Measurements from ENCODE around the gene TNS4. TPM values are rescaled to one million over a fixed set of nuclear protein-coding genes. Genes with fewer than 3 reads are reported as not detected.

Gene TNS4
- total RNA-seq, 1 donor from 2014 or later: not detected

- Histone ChIP-seq H3K36me3 (no peaks in the 10 kb centered on the region), H3K4me3 (no peak overlapping the region), H3K4me1 (peaks cover 7% of the 10 kb centered on the region), H3K9me3 (replicated peaks) (peaks cover 11% of the 10 kb centered on the region), H3K27me3 (ENCODE audit: low read depth) (peaks cover 12% of the 10 kb centered on the region), H3K27ac (replicated peaks) (no peak overlapping the region)
- no peak for DNase-seq
- intact Hi-C loops (cut with micrococcal nuclease): no loop called here
- TF ChIP-seq CTCF (IDR thresholded peaks at IDR 0.05; ENCODE audit: borderline replicate concordance): no peak
Measured at GRCh38 chr17:40524243-40524965, 23.0 kb upstream of the TNS4 start.

GRCh38 chr17:40522961-40523310, 21.5 kb upstream of the TNS4 start:
- intact Hi-C loops (cut with micrococcal nuclease): no loop called here
- Histone ChIP-seq H3K4me3 (no peak overlapping the region), H3K27ac (replicated peaks) (no peak overlapping the region), H3K9me3 (replicated peaks) (peaks cover 11% of the 10 kb centered on the region), H3K27me3 (ENCODE audit: low read depth) (peaks cover 12% of the 10 kb centered on the region), H3K36me3 (no peaks in the 10 kb centered on the region), H3K4me1 (peaks cover 7% of the 10 kb centered on the region)
- DNase-seq: no peak
- TF ChIP-seq CTCF (IDR thresholded peaks at IDR 0.05; ENCODE audit: borderline replicate concordance): no peak

- Histone ChIP-seq H3K4me3 (no peak overlapping the region), H3K27ac (replicated peaks) (no peak overlapping the region), H3K4me1 (peaks cover 7% of the 10 kb centered on the region), H3K36me3 (no peaks in the 10 kb centered on the region), H3K9me3 (replicated peaks) (peaks cover 11% of the 10 kb centered on the region), H3K27me3 (ENCODE audit: low read depth) (peaks cover 12% of the 10 kb centered on the region)
- no peak for DNase-seq
- no peak for TF ChIP-seq CTCF (IDR thresholded peaks at IDR 0.05; ENCODE audit: borderline replicate concordance)
- intact Hi-C loops (cut with micrococcal nuclease): no loop called here
Measured at GRCh38 chr17:40522250-40522960, 21.0 kb upstream of the TNS4 start.

- peaks cover 12% of the 10 kb centered on the region for H3K4me1 ChIP-seq
- H3K27me3 ChIP-seq (ENCODE audit: low read depth): peaks cover 12% of the 10 kb centered on the region
- no peaks in the 10 kb centered on the region for H3K36me3 ChIP-seq
- H3K27ac ChIP-seq (replicated peaks): no peak overlapping the region
- no peak for TF ChIP-seq CTCF (IDR thresholded peaks at IDR 0.05; ENCODE audit: borderline replicate concordance)
- no peak overlapping the region for H3K4me3 ChIP-seq
- intact Hi-C loops (cut with micrococcal nuclease): no loop called here
- DNase-seq: no peak
- peaks cover 11% of the 10 kb centered on the region for H3K9me3 ChIP-seq (replicated peaks)
Measured at GRCh38 chr17:40520991-40521453, 19.6 kb upstream of the TNS4 start.

GRCh38 chr17:40519089-40519775, 17.8 kb upstream of the TNS4 start:
- no peaks in the 10 kb centered on the region for H3K36me3 ChIP-seq
- no peak overlapping the region for H3K4me3 ChIP-seq
- intact Hi-C loops (cut with micrococcal nuclease): no loop called here
- no peaks in the 10 kb centered on the region for H3K9me3 ChIP-seq (replicated peaks)
- peaks cover 12% of the 10 kb centered on the region for H3K27me3 ChIP-seq (ENCODE audit: low read depth)
- peaks cover 11% of the 10 kb centered on the region for H3K4me1 ChIP-seq
- DNase-seq: no peak
- TF ChIP-seq CTCF (IDR thresholded peaks at IDR 0.05; ENCODE audit: borderline replicate concordance): no peak
- no peak overlapping the region for H3K27ac ChIP-seq (replicated peaks)

Measured in left ventricle myocardium inferior (tissue), 1 donor.